SK-N-DZ (cell line): ENCODE measurements around the gene FCMR. TPM values are rescaled to one million over a fixed set of nuclear protein-coding genes. Genes with fewer than 3 reads are reported as not detected.

Experiments
- DNase-seq: peaks from one replicate; pipeline ENCODE4 v3.0.0-alpha.2; 2015; ENCODE audit warnings: low spot score
- polyA plus RNA-seq, 2 experiments: library from polyadenylated mRNA; depleted of rRNA; stranded (reverse); fragments of >200 nt; gene quantifications; 2 replicates each; pipeline ENCODE4 v1.2.3, GENCODE V29; 2014

Gene FCMR
- not detected in 2 replicates for polyA plus RNA-seq (2014; cell fraction: cytosol; rRNA removed)
- not detected in 2 replicates for polyA plus RNA-seq (2014; cell fraction: nucleus; rRNA removed)

GRCh38 chr1:206921772-206922265 lies at the start of gene FCMR:
Gene FCMR (minus strand): TSS chr1:206921941. CDS start chr1:206921854, 87 bp downstream.
- no peak for DNase-seq

- DNase-seq: no peak
These were observed 49.4 kb upstream of the FCMR start for GRCh38 chr1:206971029-206971655.

- DNase-seq: no peak
These were observed 48.7 kb upstream of the FCMR start, which contains the start of gene FCAMR for GRCh38 chr1:206970446-206970845. Gene FCAMR (minus strand): TSS chr1:206970460. CDS start chr1:206970125, 335 bp downstream.

GRCh38 chr1:206969090-206969489 lies 47.3 kb upstream of the FCMR start:
- no peak for DNase-seq

GRCh38 chr1:206967096-206967849 lies 45.5 kb upstream of the FCMR start:
- DNase-seq: no peak

- DNase-seq: no peak
These were observed 44.0 kb upstream of the FCMR start for GRCh38 chr1:206965781-206966180.

GRCh38 chr1:206963740-206964139 lies 42.0 kb upstream of the FCMR start:
- no peak for DNase-seq

- no peak for DNase-seq
These were observed 41.5 kb upstream of the FCMR start for GRCh38 chr1:206963119-206963712.

- DNase-seq: no peak
These were observed 40.5 kb upstream of the FCMR start for GRCh38 chr1:206962272-206962671.

- DNase-seq: no peak
These were observed 39.9 kb upstream of the FCMR start for GRCh38 chr1:206961668-206962067.

- DNase-seq: no peak
These were observed 39.1 kb upstream of the FCMR start for GRCh38 chr1:206960676-206961386.

- no peak for DNase-seq
These were observed 36.4 kb upstream of the FCMR start for GRCh38 chr1:206958144-206958543.

GRCh38 chr1:206957639-206958038 lies 35.9 kb upstream of the FCMR start:
- DNase-seq: no peak

GRCh38 chr1:206955476-206956451 lies 34.0 kb upstream of the FCMR start:
- no peak for DNase-seq

- no peak for DNase-seq
These were observed 33.0 kb upstream of the FCMR start for GRCh38 chr1:206954459-206955342.

- no peak for DNase-seq
These were observed 31.9 kb upstream of the FCMR start for GRCh38 chr1:206953626-206954025.

GRCh38 chr1:206953126-206953525 lies 31.4 kb upstream of the FCMR start:
- no peak for DNase-seq

GRCh38 chr1:206952171-206952570 lies 30.4 kb upstream of the FCMR start:
- DNase-seq: no peak

- DNase-seq: no peak
These were observed 29.8 kb upstream of the FCMR start for GRCh38 chr1:206951318-206952100.
